Neuronal stem cell (in vitro differentiated cells): Measurements from ENCODE around the gene ROR1.

Source experiments
- DNase-seq: peaks from one replicate; pipeline ENCODE4 v3.0.0-alpha.2; 2013; ENCODE audit warnings: low spot score
- H2AFZ ChIP-seq: one replicate; pipeline ENCODE4 v1.6.1; 2013; ENCODE audit warnings: mild to moderate bottlenecking, low read length, inconsistent platforms
- H2AK5ac ChIP-seq: 2 replicates; pipeline ENCODE4 v1.6.1; 2013; ENCODE audit warnings: low read depth, mild to moderate bottlenecking, inconsistent platforms, low read length, moderate library complexity, mixed read lengths
- H2BK120ac ChIP-seq: 2 replicates; pipeline ENCODE4 v1.6.1; 2013; ENCODE audit warnings: low read depth, mild to moderate bottlenecking, inconsistent platforms, low read length, moderate library complexity, mixed read lengths
- H2BK12ac ChIP-seq: one replicate; pipeline ENCODE4 v1.6.1; 2013; ENCODE audit warnings: low read length, inconsistent platforms
- H2BK15ac ChIP-seq: 2 replicates; pipeline ENCODE4 v1.6.1; 2013; ENCODE audit warnings: mild to moderate bottlenecking, low read length, inconsistent platforms, mixed read lengths
- H2BK5ac ChIP-seq: one replicate; pipeline ENCODE4 v1.6.1; 2013; ENCODE audit warnings: inconsistent platforms, mild to moderate bottlenecking, low read length, moderate library complexity
- H3K14ac ChIP-seq: one replicate; pipeline ENCODE4 v1.6.1; 2013; ENCODE audit warnings: low read length, inconsistent platforms
- H3K18ac ChIP-seq: 2 replicates; pipeline ENCODE4 v1.6.1; 2013; ENCODE audit warnings: low read length, inconsistent platforms
- H3K23ac ChIP-seq: 2 replicates; pipeline ENCODE4 v1.6.1; 2013; ENCODE audit warnings: low read depth, mild to moderate bottlenecking, mixed read lengths, low read length, inconsistent platforms; ENCODE audit not compliant: poor library complexity
- H3K27ac ChIP-seq: replicated peaks from 3 replicates; pipeline ENCODE4 v1.5.1; 2013; ENCODE audit warnings: low read length, inconsistent platforms
- H3K27me3 ChIP-seq, 3 experiments: 2 replicates each; pipeline ENCODE4 v1.6.1; 2013; ENCODE audit warnings: low read length in 3 of 3, mild to moderate bottlenecking in 2 of 3, inconsistent platforms in 1 of 3, low read depth in 1 of 3, mixed read lengths in 1 of 3, moderate library complexity in 1 of 3; ENCODE audit not compliant: control insufficient read depth in 3 of 3, insufficient read depth in 3 of 3
- H3K36me3 ChIP-seq, 2 donors: replicated peaks in 1 of 2; 2 replicates each; pipeline ENCODE4 v1.6.1; 2013; ENCODE audit warnings: low read length in 2 of 2; ENCODE audit not compliant: control insufficient read depth in 2 of 2, insufficient read depth in 2 of 2
- H3K4ac ChIP-seq: 2 replicates; pipeline ENCODE4 v1.6.1; 2013; ENCODE audit warnings: inconsistent platforms, mild to moderate bottlenecking, low read length, moderate library complexity
- H3K4me1 ChIP-seq, 2 donors: 1 replicate in 1 of 2; 2 replicates in 1 of 2; pipeline ENCODE4 v1.6.1; 2013; ENCODE audit warnings: low read length in 2 of 2, low read depth in 1 of 2; ENCODE audit not compliant: control insufficient read depth in 2 of 2, insufficient read depth in 1 of 2
- H3K4me2 ChIP-seq: one replicate; pipeline ENCODE4 v1.6.1; 2013; ENCODE audit warnings: mild to moderate bottlenecking, low read length, inconsistent platforms; ENCODE audit not compliant: insufficient read depth, poor library complexity, severe bottlenecking
- H3K4me3 ChIP-seq, 2 donors: 2 replicates each; pipeline ENCODE4 v1.5.1; 2013; ENCODE audit warnings: low read length in 2 of 2, mild to moderate bottlenecking in 2 of 2, inconsistent platforms in 1 of 2, moderate library complexity in 1 of 2
- H3K79me1 ChIP-seq: one replicate; pipeline ENCODE4 v1.6.1; 2013; ENCODE audit warnings: low read depth, mild to moderate bottlenecking, inconsistent platforms, low read length, moderate library complexity
- H3K9ac ChIP-seq: one replicate; pipeline ENCODE4 v1.6.1; 2013; ENCODE audit warnings: mild to moderate bottlenecking, low read depth, low read length, inconsistent platforms; ENCODE audit not compliant: poor library complexity
- H3K9me3 ChIP-seq, 2 donors: replicated peaks in 1 of 2; 2 replicates each; pipeline versions ENCODE3 to v1.6.1; 2013; ENCODE audit warnings: low read length in 2 of 2, mild to moderate bottlenecking in 2 of 2, inconsistent platforms in 1 of 2, low read depth in 1 of 2, mixed read lengths in 1 of 2, moderate library complexity in 1 of 2; ENCODE audit not compliant: control insufficient read depth in 2 of 2, insufficient read depth in 1 of 2
- H4K8ac ChIP-seq: one replicate; pipeline ENCODE4 v1.6.1; 2013; ENCODE audit warnings: low read depth, mild to moderate bottlenecking, inconsistent platforms, low read length, moderate library complexity
- H4K91ac ChIP-seq: one replicate; pipeline ENCODE4 v1.6.1; 2013; ENCODE audit warnings: low read length, low read depth, mild to moderate bottlenecking, inconsistent platforms; ENCODE audit not compliant: poor library complexity
- WGBS, 2 donors: extraction: QIAGEN DNeasy Blood & Tissue Kit; methylation state at CpG; one replicate each; pipeline ENCODE4 v1.1.7; 2013; ENCODE audit warnings: missing lambda C conversion rate in 2 of 2, mixed read lengths in 1 of 2; ENCODE audit not compliant: insufficient read length in 2 of 2, insufficient replicate concordance in 1 of 2; ENCODE audit errors: extremely low coverage in 2 of 2; 5-methylcytosine and 5-hydroxymethylcytosine counted together

The ROR1 gene

GRCh38 chr1:63799307-63799706, 25.5 kb downstream of the ROR1 start:
- H3K14ac ChIP-seq, result no peak overlapping the region
- no peak overlapping the region for H2BK15ac ChIP-seq
- H3K79me1 ChIP-seq, result no peaks in the 10 kb centered on the region
- no peaks in the 10 kb centered on the region for H3K36me3 ChIP-seq
- no peak for DNase-seq
- H2BK5ac ChIP-seq, result no peak overlapping the region
- H3K23ac ChIP-seq, result no peak overlapping the region
- H2BK12ac ChIP-seq, result no peak overlapping the region
- no peak overlapping the region for H3K18ac ChIP-seq
- no peak overlapping the region for H3K27ac ChIP-seq
- no peak overlapping the region for H2AFZ ChIP-seq
- no peaks in the 10 kb centered on the region for H3K9me3 ChIP-seq
- H3K9ac ChIP-seq, result no peak overlapping the region
- H3K4me3 ChIP-seq, result no peak overlapping the region
- no peaks in the 10 kb centered on the region for H3K27me3 ChIP-seq
- H4K91ac ChIP-seq, result no peak overlapping the region
- WGBS, 2 donors, result no CpG with 5 or more reads among the region's 1 CpG
- no peak overlapping the region for H3K4me2 ChIP-seq
- no peak overlapping the region for H2BK120ac ChIP-seq
- H3K4me1 ChIP-seq, result peaks cover 0 to 10% of the 10 kb centered on the region in 2 donors
- H3K4ac ChIP-seq, result no peak overlapping the region
- H2AK5ac ChIP-seq, result no peak overlapping the region
- no peak overlapping the region for H4K8ac ChIP-seq

GRCh38 chr1:63799820-63800219, 26.0 kb downstream of the ROR1 start:
- Histone ChIP-seq H3K9me3 (no peaks in the 10 kb centered on the region), H2AK5ac (no peak overlapping the region), H2BK5ac (no peak overlapping the region), H3K18ac (no peak overlapping the region), H3K14ac (no peak overlapping the region), H3K9ac (no peak overlapping the region), H2BK120ac (no peak overlapping the region), H3K23ac (no peak overlapping the region), H4K91ac (no peak overlapping the region), H3K79me1 (no peaks in the 10 kb centered on the region), H3K4ac (no peak overlapping the region), H4K8ac (no peak overlapping the region), H3K36me3 (no peaks in the 10 kb centered on the region), H3K4me2 (no peak overlapping the region), H2BK12ac (no peak overlapping the region), H2AFZ (no peak overlapping the region), H2BK15ac (no peak overlapping the region), H3K4me3 (no peak overlapping the region), H3K4me1 (peaks cover 2 to 7% of the 10 kb centered on the region in 2 donors), H3K27me3 (no peaks in the 10 kb centered on the region), H3K27ac (no peak overlapping the region)
- DNase-seq, result no peak
- no CpG with 5 or more reads among the region's 3 CpGs for WGBS, 2 donors

- H3K9me3 ChIP-seq, result no peaks in the 10 kb centered on the region
- H3K27ac ChIP-seq, result no peak overlapping the region
- no peak overlapping the region for H2BK12ac ChIP-seq
- H4K91ac ChIP-seq, result no peak overlapping the region
- no peak overlapping the region for H2AFZ ChIP-seq
- no peak overlapping the region for H4K8ac ChIP-seq
- no peak overlapping the region for H2BK5ac ChIP-seq
- no peak overlapping the region for H3K4me2 ChIP-seq
- H2BK120ac ChIP-seq, result no peak overlapping the region
- no peak overlapping the region for H3K9ac ChIP-seq
- no peak overlapping the region for H3K18ac ChIP-seq
- H3K27me3 ChIP-seq, result no peaks in the 10 kb centered on the region
- H3K14ac ChIP-seq, result no peak overlapping the region
- H3K4me1 ChIP-seq, result peaks cover 7 to 9% of the 10 kb centered on the region in 2 donors
- no peak for DNase-seq
- H3K79me1 ChIP-seq, result no peaks in the 10 kb centered on the region
- H2AK5ac ChIP-seq, result no peak overlapping the region
- H3K36me3 ChIP-seq, result no peaks in the 10 kb centered on the region
- no peak overlapping the region for H3K4me3 ChIP-seq
- no peak overlapping the region for H3K23ac ChIP-seq
- no peak overlapping the region for H2BK15ac ChIP-seq
- no peak overlapping the region for H3K4ac ChIP-seq
- no CpG with 5 or more reads among the region's 3 CpGs for WGBS, 2 donors
Observed at GRCh38 chr1:63802109-63802508, 28.3 kb downstream of the ROR1 start.

GRCh38 chr1:63804829-63805484, 31.1 kb downstream of the ROR1 start:
- H3K27me3 ChIP-seq, result no peaks in the 10 kb centered on the region
- no peak overlapping the region for H2BK15ac ChIP-seq
- H2BK120ac ChIP-seq, result no peak overlapping the region
- no peak overlapping the region for H3K9ac ChIP-seq
- no peak overlapping the region for H3K18ac ChIP-seq
- no peak overlapping the region for H3K23ac ChIP-seq
- H4K91ac ChIP-seq, result no peak overlapping the region
- no peak overlapping the region for H3K4me2 ChIP-seq
- H3K4ac ChIP-seq, result no peak overlapping the region
- no peak overlapping the region for H2AFZ ChIP-seq
- H3K36me3 ChIP-seq, result no peaks in the 10 kb centered on the region
- H3K79me1 ChIP-seq, result peaks cover 2% of the 10 kb centered on the region
- H3K14ac ChIP-seq, result no peak overlapping the region
- peaks cover 9 to 13% of the 10 kb centered on the region in 2 donors for H3K4me1 ChIP-seq
- H4K8ac ChIP-seq, result no peak overlapping the region
- H2BK5ac ChIP-seq, result no peak overlapping the region
- no peak overlapping the region for H2BK12ac ChIP-seq
- H3K4me3 ChIP-seq, result no peak overlapping the region
- peaks cover 0 to 6% of the 10 kb centered on the region in 2 donors for H3K9me3 ChIP-seq
- no CpG with 5 or more reads among the region's 5 CpGs for WGBS, 2 donors
- no peak overlapping the region for H3K27ac ChIP-seq
- no peak overlapping the region for H2AK5ac ChIP-seq
- no peak for DNase-seq
